AG04449 (cell line): ENCODE results near the gene MAD2L2.
A peak's percentile ranks its signal among the peaks of the same experiment; 100 is the strongest.

Experiments used
- CTCF ChIA-PET: fragments of 350-600 bp; formaldehyde crosslinking; extraction: SDS; loops from one replicate; lab custom pipeline; 2021; ENCODE audit warnings: antibody characterized with exemption; lab: Yijun Ruan, JAX
- POLR2A ChIA-PET: fragments of 400-600, 350-600 bp; formaldehyde crosslinking; extraction: SDS; loops from one replicate; lab custom pipeline; 2020; ENCODE audit warnings: antibody characterized with exemption, inconsistent platforms; lab: Yijun Ruan, JAX
- DNase-seq: peaks from one replicate; pipeline ENCODE4 v3.0.0-alpha.2; 2010; ENCODE audit warnings: low read depth, low spot score
- H3K4me3 ChIP-seq: 2 replicates; pipeline ENCODE4 v1.5.1; 2011; ENCODE audit warnings: low read depth, mild to moderate bottlenecking, control low read depth, low read length
- TF ChIP-seq, protein P1 (sequence below): IDR thresholded peaks from one replicate; pipeline ENCODE4 v1.5.1; 2011; ENCODE audit warnings: mild to moderate bottlenecking, moderate library complexity, low read length, control low read depth, inconsistent platforms; ENCODE audit not compliant: insufficient read depth; ENCODE audit errors: missing control alignments

MAD2L2 gene

DNA sequence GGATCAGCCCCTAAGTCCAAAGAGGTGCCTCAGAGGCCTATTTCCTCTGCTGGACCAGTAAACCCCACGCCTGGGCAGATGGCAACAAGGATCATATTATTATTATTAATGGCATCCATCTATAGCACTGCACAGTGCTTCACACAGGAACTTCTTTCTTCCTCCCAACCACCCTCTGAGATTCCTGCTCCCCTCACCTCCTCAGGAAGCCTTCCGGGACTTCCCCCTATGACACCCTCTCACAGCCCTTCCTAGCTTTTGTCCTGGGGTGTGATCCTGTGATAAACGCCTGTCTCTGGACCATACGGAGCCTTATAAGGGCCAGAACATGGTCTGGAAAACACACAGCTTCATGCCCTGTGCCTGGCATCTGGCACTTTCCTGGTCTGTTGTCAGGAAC lies 29.9 kb downstream of the MAD2L2 start:
- no peak overlapping the region for H3K4me3 ChIP-seq
- TF ChIP-seq, protein P1, sequence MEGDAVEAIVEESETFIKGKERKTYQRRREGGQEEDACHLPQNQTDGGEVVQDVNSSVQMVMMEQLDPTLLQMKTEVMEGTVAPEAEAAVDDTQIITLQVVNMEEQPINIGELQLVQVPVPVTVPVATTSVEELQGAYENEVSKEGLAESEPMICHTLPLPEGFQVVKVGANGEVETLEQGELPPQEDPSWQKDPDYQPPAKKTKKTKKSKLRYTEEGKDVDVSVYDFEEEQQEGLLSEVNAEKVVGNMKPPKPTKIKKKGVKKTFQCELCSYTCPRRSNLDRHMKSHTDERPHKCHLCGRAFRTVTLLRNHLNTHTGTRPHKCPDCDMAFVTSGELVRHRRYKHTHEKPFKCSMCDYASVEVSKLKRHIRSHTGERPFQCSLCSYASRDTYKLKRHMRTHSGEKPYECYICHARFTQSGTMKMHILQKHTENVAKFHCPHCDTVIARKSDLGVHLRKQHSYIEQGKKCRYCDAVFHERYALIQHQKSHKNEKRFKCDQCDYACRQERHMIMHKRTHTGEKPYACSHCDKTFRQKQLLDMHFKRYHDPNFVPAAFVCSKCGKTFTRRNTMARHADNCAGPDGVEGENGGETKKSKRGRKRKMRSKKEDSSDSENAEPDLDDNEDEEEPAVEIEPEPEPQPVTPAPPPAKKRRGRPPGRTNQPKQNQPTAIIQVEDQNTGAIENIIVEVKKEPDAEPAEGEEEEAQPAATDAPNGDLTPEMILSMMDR = no peak
- CTCF ChIA-PET = interaction anchor here (1.2 to 22.2 kb wide), 13 partner anchors 9 to 615 kb away, joined by 3 to 456 read pairs (median 11); partner anchors contain the start of gene AGTRAP
- POLR2A ChIA-PET = no interaction called here
- DNase-seq = no peak

DNA sequence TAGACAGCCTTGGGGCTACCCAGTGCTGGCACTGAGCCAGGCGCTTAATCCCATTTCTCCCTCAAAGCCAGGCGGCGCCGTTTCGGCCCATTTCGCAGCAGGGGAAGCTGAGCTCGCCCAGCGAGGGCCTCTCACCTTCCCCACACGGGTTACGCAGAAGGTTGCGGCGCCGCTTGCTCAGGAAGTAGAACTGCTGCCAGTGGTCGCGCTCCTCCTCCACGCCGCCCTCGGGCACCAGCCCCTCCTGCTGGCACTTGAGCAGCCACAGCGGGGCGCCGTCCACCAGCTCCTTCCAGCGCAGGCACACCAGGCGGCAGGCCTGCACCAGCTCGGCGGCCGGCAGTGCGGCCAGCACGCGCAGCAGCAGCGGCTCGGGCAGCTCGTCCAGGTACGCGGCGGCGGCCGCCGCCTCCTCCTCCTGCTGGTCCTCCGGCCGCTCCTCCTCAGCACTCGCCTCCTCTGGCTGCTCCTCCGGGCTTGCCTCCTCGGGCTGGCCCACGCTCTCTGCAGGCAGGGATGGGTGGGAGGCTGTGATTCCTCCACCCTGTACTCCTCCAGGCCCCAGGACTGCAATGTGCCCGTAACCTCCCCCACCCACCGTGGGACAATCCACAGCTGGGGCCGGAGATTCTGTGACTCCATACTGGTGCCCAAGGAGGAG lies 30.5 kb downstream of the MAD2L2 start:
- CTCF ChIA-PET = interaction anchor here (0.6 to 22.2 kb wide), 20 partner anchors 9 to 614 kb away, joined by 3 to 456 read pairs (median 6); partner anchors contain the start of genes AGTRAP and FBXO6
- H3K4me3 ChIP-seq = peak overlapping the region; percentile 12
- TF ChIP-seq, protein P1 = peak; percentile 76
- DNase-seq = no peak
- POLR2A ChIA-PET = interaction anchor here (0.6 kb wide), 1 partner anchor 258 kb away, joined by 3 read pairs; no protein-coding TSS in a partner anchor

DNA sequence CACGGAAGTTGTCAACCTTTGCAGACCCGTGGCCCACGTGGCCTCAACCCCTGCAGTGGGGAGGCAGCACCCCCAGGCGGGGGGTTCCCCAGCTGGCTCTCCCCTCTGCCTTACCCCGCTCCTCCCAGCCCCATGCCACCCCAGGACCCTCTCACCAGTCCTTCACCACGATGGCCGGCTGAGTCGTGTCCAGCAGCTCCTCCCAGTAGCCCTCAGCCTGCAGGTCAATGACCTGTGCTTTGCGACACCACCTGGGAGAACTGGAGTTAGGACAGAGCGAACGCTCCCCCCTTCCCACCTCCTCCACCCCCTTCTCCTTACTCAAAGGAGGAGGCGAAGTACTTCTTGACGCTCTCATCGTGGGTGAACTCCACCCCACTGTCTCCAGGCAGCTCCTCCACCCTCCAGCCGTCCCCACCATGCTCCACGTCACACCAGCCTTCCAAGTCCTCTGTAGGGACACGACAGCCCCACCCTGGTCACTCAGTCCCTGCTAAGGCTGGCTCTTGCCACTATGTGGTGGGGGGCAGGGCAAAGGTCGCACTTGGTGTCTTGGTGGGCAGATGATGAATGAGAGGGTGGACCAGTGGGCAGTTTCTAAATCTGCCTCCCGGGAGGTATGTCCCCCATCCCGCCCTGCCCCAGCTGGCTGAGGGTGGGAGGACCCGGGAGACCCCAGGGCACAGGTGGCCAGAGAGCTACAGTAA lies 31.2 kb downstream of the MAD2L2 start:
- H3K4me3 ChIP-seq = no peak overlapping the region
- POLR2A ChIA-PET = interaction anchor here (0.6 kb wide), 1 partner anchor 259 kb away, joined by 3 read pairs; no protein-coding TSS in a partner anchor
- CTCF ChIA-PET = interaction anchor here (0.6 to 22.2 kb wide), 21 partner anchors 8 to 960 kb away, joined by 3 to 456 read pairs (median 6); partner anchors contain the start of genes AGTRAP and FBXO6
- no peak for DNase-seq
- TF ChIP-seq, protein P1 = no peak

DNA sequence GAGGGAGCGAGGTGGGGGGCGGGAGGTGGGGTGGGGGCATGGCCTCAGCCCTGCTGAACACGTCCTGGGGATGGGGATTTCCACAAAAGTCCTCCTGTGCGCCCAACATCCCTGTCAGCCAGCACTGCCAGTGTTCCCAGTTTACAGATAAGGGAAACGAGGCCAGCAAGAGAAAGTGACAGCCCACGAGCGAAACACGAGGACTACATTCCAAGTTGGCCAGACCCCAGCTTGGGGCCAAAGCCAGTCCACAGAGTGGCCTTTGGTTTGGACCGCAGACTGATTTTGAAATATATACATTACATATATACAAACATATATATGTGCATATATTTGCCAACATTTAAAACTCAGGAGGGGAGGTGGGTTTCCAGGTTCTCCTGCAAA lies 31.7 kb downstream of the MAD2L2 start:
- no peak overlapping the region for H3K4me3 ChIP-seq
- TF ChIP-seq, protein P1 = no peak
- CTCF ChIA-PET = interaction anchor here (0.6 to 22.2 kb wide), 13 partner anchors 7 to 959 kb away, joined by 3 to 456 read pairs (median 11); partner anchors contain the start of gene FBXO6
- POLR2A ChIA-PET = no interaction called here
- no peak for DNase-seq

DNA sequence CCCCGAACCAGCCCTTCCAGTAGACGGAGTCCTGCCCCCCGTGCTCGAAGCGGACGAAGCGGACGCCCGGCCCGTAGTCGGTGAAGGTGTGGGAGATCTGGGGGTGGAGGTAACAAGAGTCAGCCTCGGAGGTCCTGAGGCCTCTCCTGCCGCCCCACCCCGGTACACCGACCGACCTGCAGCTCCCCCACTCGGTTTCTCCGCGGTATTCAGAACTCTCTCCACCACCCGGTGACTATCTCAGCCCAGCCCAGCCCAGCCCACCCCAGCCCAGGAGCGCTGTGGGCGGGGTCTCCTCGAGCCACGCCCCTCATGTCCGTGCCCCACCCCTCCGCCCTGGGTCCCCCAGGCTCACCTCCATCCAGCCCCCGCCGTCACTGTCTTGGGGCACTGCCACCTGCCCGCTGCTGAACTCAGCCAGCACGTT lies 32.2 kb downstream of the MAD2L2 start:
- H3K4me3 ChIP-seq = no peak overlapping the region
- CTCF ChIA-PET = interaction anchor here (1.4 to 22.2 kb wide), 10 partner anchors 7 to 612 kb away, joined by 3 to 456 read pairs (median 19); partner anchors contain the start of gene FBXO6
- TF ChIP-seq, protein P1 = no peak
- no peak for DNase-seq
- POLR2A ChIA-PET = no interaction called here
